Panc1 (cell line): Measurements from ENCODE around the gene PHEX.

Experiments used
- CTCF ChIP-seq: fragments of 450-650 bp; IDR thresholded peaks from 2 replicates; pipeline ENCODE4 v1.5.1; 2017; ENCODE audit warnings: mild to moderate bottlenecking
- POLR2AphosphoS5 ChIP-seq: IDR thresholded peaks from 2 replicates; pipeline ENCODE4 v1.6.1; 2012; ENCODE audit warnings: mild to moderate bottlenecking, low read depth, low read length, moderate library complexity
- SIN3A ChIP-seq: IDR thresholded peaks from 2 replicates; pipeline ENCODE4 v1.6.1; 2012; ENCODE audit warnings: low read depth, mild to moderate bottlenecking, low read length, moderate library complexity, borderline replicate concordance; ENCODE audit not compliant: insufficient read depth
- TCF7L2 ChIP-seq: IDR thresholded peaks from 2 replicates; pipeline ENCODE4 v1.6.1; 2011; ENCODE audit warnings: mild to moderate bottlenecking, low read depth, low read length, inconsistent platforms

DNA sequence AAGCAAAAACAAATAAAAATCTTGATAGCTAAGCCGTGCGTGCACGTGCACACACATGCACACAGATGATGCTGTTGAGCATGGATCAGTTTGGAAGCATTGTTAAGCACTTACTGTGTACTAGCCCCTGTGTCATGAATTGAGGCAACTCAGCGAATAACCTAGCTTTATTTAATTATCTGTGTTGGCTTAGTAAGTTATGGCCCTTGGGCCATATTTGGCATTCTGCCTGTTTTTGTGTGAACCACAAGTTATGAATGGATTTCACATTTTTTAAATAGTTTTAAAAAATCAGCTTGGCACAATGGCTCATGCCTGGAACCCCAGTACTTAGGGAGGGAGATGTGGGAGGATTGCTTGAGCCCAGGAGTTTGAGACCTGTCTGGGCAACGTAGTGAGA is 126.9 kb downstream of the PHEX start:
- TF ChIP-seq POLR2AphosphoS5 (no peak), CTCF (no peak), TCF7L2 (no peak), SIN3A (no peak)
